KMS-11 (cell line): ENCODE results near the gene WFIKKN1.

ENCODE experiments used
- H2AFZ ChIP-seq: fragments of 200-600 bp; sonication (generic); 2 replicates; pipeline ENCODE4 v1.6.1; 2016; ENCODE audit warnings: antibody characterized with exemption, mixed run types, low read depth
- H3K27ac ChIP-seq: fragments of 200-600 bp; sonication (generic); 2 replicates; pipeline ENCODE4 v1.6.1; 2016; ENCODE audit warnings: mild to moderate bottlenecking, mixed run types
- H3K27me3 ChIP-seq: fragments of 200-600 bp; sonication (generic); 2 replicates; pipeline ENCODE4 v1.6.1; 2017; ENCODE audit warnings: mild to moderate bottlenecking, low read depth, mixed run types, moderate library complexity; ENCODE audit not compliant: insufficient read depth
- H3K36me3 ChIP-seq: fragments of 200-600 bp; sonication (generic); 2 replicates; pipeline ENCODE4 v1.6.1; 2017; ENCODE audit warnings: mild to moderate bottlenecking, mixed run types; ENCODE audit not compliant: insufficient read depth
- H3K4me1 ChIP-seq: fragments of 200-600 bp; sonication (generic); 2 replicates; pipeline ENCODE4 v1.6.1; 2016; ENCODE audit warnings: mild to moderate bottlenecking, low read depth, mixed run types; ENCODE audit not compliant: poor library complexity, severe bottlenecking
- H3K4me2 ChIP-seq: fragments of 200-600 bp; sonication (generic); 2 replicates; pipeline ENCODE4 v1.7.0; 2016; ENCODE audit warnings: mild to moderate bottlenecking, mixed run types
- H3K4me3 ChIP-seq: fragments of 200-600 bp; sonication (generic); IDR thresholded peaks from 2 replicates; pipeline ENCODE4 v1.6.1; 2017; ENCODE audit warnings: low read depth, low read length, mixed read lengths; ENCODE audit not compliant: insufficient read depth
- H3K79me2 ChIP-seq: fragments of 200-600 bp; sonication (generic); 2 replicates; pipeline ENCODE4 v1.6.1; 2016; ENCODE audit warnings: low read depth, mixed run types; ENCODE audit not compliant: insufficient read depth
- H3K9ac ChIP-seq: fragments of 200-600 bp; sonication (generic); 2 replicates; pipeline ENCODE4 v1.6.1; 2016; ENCODE audit warnings: mild to moderate bottlenecking, mixed run types
- H4K20me1 ChIP-seq: fragments of 200-600 bp; sonication (generic); 2 replicates; pipeline ENCODE4 v1.6.1; 2016; ENCODE audit warnings: mild to moderate bottlenecking, mixed run types; ENCODE audit not compliant: insufficient read depth
- TF ChIP-seq, protein P1 (sequence below): fragments of 200-600 bp; sonication (generic); conservative IDR thresholded peaks from 2 replicates; pipeline ENCODE4 v1.6.1; 2017; ENCODE audit warnings: low read depth, mild to moderate bottlenecking, antibody characterized with exemption, low read length, moderate library complexity, mixed read lengths

WFIKKN1 gene

DNA sequence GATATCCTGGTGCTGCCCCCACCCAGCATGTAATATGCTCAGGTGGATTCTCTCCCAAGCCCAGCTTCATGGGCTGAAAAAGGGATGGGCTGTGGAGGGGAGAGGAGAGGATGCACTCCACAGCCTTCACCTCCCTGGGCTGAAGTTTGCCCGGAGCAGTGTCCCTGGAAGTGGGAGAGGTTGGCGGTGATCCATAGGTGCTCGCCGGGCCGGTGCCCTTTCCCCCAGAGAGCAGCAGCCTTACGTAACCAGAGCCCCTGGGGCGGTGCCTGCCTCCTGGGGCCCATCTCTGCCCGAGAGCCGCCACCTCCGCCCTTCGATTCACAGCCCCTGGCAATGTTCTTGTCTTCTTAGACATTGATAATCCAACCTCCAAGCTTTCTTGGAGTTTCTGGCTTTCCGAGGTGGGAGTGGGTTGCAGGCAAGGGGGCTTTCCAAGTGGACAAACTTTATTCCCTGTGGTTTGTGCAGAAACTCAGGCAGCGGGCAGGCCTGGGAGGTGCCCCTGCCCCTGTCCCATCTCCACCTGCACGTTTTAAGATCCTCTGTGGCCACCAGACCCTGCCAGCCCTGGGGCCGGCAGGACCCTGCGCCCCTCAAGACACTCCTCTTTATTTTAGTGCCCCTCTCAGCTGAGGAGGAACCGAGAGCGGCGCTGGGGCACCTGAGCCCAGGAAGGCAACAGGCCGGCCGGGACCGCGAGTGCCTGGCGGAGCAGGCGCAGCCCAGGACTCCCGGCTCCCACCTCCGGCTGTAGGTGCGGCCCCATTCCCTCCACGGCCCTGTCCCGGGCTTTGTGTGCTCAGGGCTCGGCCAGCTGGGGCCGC is 15.3 kb downstream of the WFIKKN1 start:
- Histone ChIP-seq H3K9ac (no peak overlapping the region), H2AFZ (no peak overlapping the region), H3K4me1 (peaks cover 21% of the 10 kb centered on the region), H4K20me1 (no peaks in the 10 kb centered on the region), H3K27ac (no peak overlapping the region), H3K36me3 (no peaks in the 10 kb centered on the region), H3K4me3 (no peak overlapping the region), H3K27me3 (no peaks in the 10 kb centered on the region), H3K79me2 (peaks cover 36% of the 10 kb centered on the region), H3K4me2 (no peak overlapping the region)
- TF ChIP-seq, protein P1, sequence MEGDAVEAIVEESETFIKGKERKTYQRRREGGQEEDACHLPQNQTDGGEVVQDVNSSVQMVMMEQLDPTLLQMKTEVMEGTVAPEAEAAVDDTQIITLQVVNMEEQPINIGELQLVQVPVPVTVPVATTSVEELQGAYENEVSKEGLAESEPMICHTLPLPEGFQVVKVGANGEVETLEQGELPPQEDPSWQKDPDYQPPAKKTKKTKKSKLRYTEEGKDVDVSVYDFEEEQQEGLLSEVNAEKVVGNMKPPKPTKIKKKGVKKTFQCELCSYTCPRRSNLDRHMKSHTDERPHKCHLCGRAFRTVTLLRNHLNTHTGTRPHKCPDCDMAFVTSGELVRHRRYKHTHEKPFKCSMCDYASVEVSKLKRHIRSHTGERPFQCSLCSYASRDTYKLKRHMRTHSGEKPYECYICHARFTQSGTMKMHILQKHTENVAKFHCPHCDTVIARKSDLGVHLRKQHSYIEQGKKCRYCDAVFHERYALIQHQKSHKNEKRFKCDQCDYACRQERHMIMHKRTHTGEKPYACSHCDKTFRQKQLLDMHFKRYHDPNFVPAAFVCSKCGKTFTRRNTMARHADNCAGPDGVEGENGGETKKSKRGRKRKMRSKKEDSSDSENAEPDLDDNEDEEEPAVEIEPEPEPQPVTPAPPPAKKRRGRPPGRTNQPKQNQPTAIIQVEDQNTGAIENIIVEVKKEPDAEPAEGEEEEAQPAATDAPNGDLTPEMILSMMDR: no peak

DNA sequence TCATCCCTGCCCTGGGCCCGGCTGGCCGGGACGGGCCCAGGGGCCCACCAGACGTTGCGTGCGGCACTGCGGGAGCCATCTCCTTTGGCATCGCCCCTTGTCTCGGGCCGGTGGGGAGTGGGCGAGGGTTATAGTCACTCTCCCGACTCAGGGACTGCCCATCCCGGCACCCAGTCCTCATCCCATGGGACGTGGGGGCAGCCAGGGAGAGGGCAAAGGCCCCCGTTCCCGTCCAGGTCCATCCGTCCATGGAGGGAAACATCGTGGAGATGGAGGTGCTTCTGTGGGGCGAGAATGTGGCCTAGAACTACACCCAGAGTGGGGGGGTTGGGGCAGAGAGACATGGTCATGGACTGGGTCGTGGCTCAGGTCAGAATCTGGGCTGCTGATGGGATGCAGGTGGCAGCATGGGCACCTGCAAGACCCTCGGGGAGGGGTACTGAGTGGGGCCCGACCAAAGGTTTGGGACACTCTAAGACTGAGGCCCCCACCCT is 15.9 kb downstream of the WFIKKN1 start:
- H3K4me1 ChIP-seq: peaks cover 21% of the 10 kb centered on the region
- H3K4me3 ChIP-seq: no peak overlapping the region
- peaks cover 36% of the 10 kb centered on the region for H3K79me2 ChIP-seq
- no peaks in the 10 kb centered on the region for H3K27me3 ChIP-seq
- no peak overlapping the region for H3K27ac ChIP-seq
- no peaks in the 10 kb centered on the region for H4K20me1 ChIP-seq
- TF ChIP-seq, protein P1: no peak
- H2AFZ ChIP-seq: no peak overlapping the region
- no peak overlapping the region for H3K9ac ChIP-seq
- H3K36me3 ChIP-seq: no peaks in the 10 kb centered on the region
- H3K4me2 ChIP-seq: no peak overlapping the region

DNA sequence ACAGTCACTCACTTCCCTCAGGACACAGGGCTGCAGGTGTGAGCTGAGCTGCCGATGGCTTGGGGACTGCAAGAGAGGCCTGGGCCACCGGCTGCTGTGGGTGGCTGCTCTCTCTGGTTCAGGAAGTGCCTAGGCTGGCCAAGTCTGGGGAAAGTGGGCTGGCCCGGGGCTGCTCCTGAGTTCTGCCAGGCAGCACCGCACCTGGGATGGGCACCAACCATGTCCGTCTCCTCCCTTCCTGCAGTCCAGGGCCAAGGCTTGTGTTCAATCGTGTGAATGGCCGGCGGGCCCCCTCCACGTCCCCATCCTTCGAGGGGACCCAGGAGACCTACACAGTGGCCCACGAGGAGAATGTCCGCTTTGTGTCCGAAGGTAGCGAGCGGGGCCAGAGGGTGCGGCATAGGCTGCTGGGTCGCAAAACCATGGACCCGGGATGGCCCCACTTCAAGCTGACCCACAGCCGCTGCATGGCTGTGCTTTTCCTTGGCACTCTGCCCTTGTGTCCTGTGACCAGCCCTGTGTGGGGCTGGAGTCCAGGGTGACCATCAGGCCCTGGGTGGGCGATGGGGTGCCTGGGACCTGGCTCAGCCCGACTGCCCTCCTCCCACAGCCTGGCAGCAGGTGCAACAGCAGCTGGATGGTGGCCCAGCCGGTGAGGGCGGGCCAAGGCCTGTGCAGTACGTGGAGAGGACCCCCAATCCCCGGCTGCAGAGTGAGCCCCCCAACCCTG is 16.6 kb downstream of the WFIKKN1 start:
- Histone ChIP-seq H3K27ac (no peak overlapping the region), H3K9ac (no peak overlapping the region), H4K20me1 (no peaks in the 10 kb centered on the region), H3K36me3 (no peaks in the 10 kb centered on the region), H3K4me2 (peak overlapping the region; percentile 88; the same call in 1 of the 2 replicates), H3K27me3 (no peaks in the 10 kb centered on the region), H3K4me1 (peaks cover 21% of the 10 kb centered on the region), H3K4me3 (no peak overlapping the region), H2AFZ (no peak overlapping the region), H3K79me2 (peaks cover 35% of the 10 kb centered on the region)
- TF ChIP-seq, protein P1: no peak

DNA sequence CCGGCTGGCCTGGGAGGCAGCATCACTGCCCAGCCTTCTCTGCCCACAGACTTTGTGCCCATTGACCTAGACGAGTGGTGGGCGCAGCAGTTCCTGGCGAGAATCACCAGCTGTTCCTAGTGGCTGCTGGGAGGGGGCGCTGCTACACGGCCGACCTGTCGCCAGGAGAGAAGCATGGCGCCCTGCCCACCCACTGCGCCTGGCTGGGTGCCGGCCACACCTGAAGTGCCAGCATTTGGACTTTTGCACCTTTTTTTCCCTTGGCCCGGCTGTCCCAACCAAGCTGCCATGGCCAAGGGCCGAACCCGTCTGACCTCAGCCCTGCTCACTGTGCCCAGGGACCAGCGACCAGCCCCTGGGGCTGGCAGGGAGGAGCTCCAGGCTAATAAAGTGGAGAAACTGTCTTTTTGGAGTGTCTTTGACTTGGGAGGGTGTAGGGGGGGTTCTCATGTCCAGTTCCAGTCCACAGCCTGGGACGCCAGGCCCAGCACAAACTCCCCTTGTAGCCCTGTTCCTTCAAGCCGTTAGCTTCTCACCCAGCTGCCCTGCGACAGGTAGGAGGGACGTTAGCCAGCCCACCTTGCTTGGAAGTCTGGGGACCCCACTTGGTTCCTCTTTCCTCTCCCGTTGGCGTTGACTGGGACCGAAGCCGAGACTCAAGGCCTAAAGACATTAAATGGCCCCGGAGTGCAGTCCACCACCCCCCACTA is 17.4 kb downstream of the WFIKKN1 start:
- H3K4me3 ChIP-seq: no peak overlapping the region
- TF ChIP-seq, protein P1: peak; percentile 72
- no peaks in the 10 kb centered on the region for H3K36me3 ChIP-seq
- peak overlapping the region; percentile 88 for H3K4me2 ChIP-seq
- peak overlapping the region; percentile 50 for H2AFZ ChIP-seq
- H3K9ac ChIP-seq: peak overlapping the region; percentile 87
- H3K27ac ChIP-seq: peak overlapping the region; percentile 84
- H3K4me1 ChIP-seq: peaks cover 14% of the 10 kb centered on the region
- H3K79me2 ChIP-seq: peaks cover 26% of the 10 kb centered on the region; the same call in 1 of the 2 replicates
- no peaks in the 10 kb centered on the region for H3K27me3 ChIP-seq
- no peaks in the 10 kb centered on the region for H4K20me1 ChIP-seq
